ENCODE results near the gene PSD. TPM values are rescaled to one million over a fixed set of nuclear protein-coding genes. Genes with fewer than 3 reads are reported as not detected.
A peak's percentile ranks its signal among the peaks of the same experiment; 100 is the strongest.
"Not testable (repeated sequence)": the region's sequence is repeated elsewhere in the genome, so short reads cannot be mapped to it uniquely, and the experiment has no call there.

PSD gene
- total and polyA plus RNA-seq, 9 of the 15 experiments (the other 6 are each of a cell fraction or from before 2014, with no cell fraction given) = 0.11 to 1.7 (median 0.54) TPM; not detected in 2

DNA sequence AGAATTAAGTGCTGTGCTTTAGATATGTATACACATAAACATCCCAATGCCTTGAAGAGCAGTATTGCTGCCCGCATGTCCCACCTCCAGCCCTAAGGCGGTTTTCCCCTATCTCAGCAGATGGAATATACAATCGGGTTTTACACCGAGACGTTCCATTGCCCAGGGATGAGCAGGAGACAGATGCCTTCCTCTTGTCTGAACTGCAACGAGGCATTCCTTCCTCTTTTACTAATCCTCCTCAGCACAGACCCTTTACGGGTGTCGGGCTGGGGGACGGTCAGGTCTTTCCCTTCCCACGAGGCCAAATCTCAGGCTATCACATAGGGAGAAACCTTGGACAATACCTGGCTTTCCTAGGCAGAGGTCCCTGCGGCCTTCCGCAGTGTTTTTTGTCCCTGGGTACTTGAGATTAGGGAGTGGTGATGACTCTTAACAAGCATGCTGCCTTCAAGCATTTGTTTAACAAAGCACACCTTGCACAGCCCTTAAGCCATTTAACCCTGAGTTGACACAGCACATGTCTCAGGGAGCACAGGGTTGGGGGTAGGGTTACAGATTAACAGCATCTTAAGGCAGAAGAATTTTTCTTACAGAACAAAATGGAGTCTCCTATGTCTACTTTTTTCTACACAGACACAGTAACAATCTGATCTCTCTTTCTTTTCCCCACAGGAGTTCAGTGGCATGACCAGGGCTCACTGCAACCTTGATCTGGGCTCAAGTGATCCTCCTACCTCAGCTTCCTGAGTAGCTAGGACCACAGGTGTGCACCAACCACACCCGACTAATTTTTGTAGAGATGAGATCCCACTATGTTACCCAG lies 36.3 kb upstream of the PSD start:
- BruUV-seq (replicated peaks); DNase-seq (ENCODE audit: extremely low read depth in 1 of 4, low spot score in 3 of 4); H3K9me1 ChIP-seq (ENCODE audit: control insufficient read depth, insufficient read depth, low read length); H3K27me3 ChIP-seq (ENCODE audit: control insufficient read depth in 2 of 2, insufficient read depth in 2 of 2, low read length in 2 of 2); H2AFZ ChIP-seq (ENCODE audit: low read depth, low read length); ATAC-seq; CTCF ChIA-PET (ENCODE audit: low intra/inter-chr PET ratio); H4K20me1 ChIP-seq (replicated peaks; ENCODE audit: control insufficient read depth, insufficient read depth, low read length); H3K9me3 ChIP-seq (replicated peaks; ENCODE audit: control insufficient read depth, insufficient read depth, low read depth, low read length); POLR2A ChIA-PET; H3K4me2 ChIP-seq (ENCODE audit: insufficient read depth, low read length); intact Hi-C loops (cut with micrococcal nuclease); FAIRE-seq; H3K4me3 ChIP-seq; in situ Hi-C loops (cut with MboI): not testable (repeated sequence)
- WGBS (ENCODE audit: insufficient coverage, low coverage, missing lambda C conversion rate) = 66% methylated on average over 10 of the region's 13 CpGs
- H3K4me1 ChIP-seq (replicated peaks in 1 of 2; ENCODE audit: control insufficient read depth in 2 of 2, insufficient read depth in 2 of 2, low read length in 2 of 2) = peaks cover 34 to 38% of the 10 kb centered on the region in 2 experiments
- peak overlapping the region in 1 of 2 experiments; percentile 68; a peak in 1 of 4 replicates for H3K9ac ChIP-seq (ENCODE audit: insufficient read depth in 1 of 2, low read depth in 2 of 2, low read length in 2 of 2)
- peak overlapping the region; percentile 92; the same call in 2 of the 3 replicates for H3K27ac ChIP-seq (ENCODE audit: extremely low read depth, low read depth, low read length)
- peaks cover 44% of the 10 kb centered on the region; the same call in 2 of the 3 replicates for H3K36me3 ChIP-seq (ENCODE audit: control insufficient read depth, insufficient read depth, low read length)
- H3K79me2 ChIP-seq (ENCODE audit: control insufficient read depth, insufficient read depth, low read length) = peaks cover 41% of the 10 kb centered on the region
- TF ChIP-seq ZNF212 (CRISPR knock-in tag; IDR thresholded peaks at IDR 0.05) (0 out of 2 replicates have a peak, but pooled peaks have one; percentile 49), PTRF (tag; IDR thresholded peaks at IDR 0.05) (peak; percentile 93), DMBX1 (CRISPR knock-in tag; IDR thresholded peaks at IDR 0.05; ENCODE audit: borderline replicate concordance) (peak; percentile 99), IFI16 (CRISPR knock-in tag; IDR thresholded peaks at IDR 0.05) (peak; percentile 85), NFXL1 (CRISPR knock-in tag; IDR thresholded peaks at IDR 0.05) (peak; percentile 94), PTTG1 (tag; IDR thresholded peaks at IDR 0.05; ENCODE audit: low read depth) (peak; percentile 93), HDAC8 (tag; IDR thresholded peaks at IDR 0.05) (peak; percentile 97), ZNF133 (CRISPR knock-in tag; IDR thresholded peaks at IDR 0.05) (peak; percentile 91; the same call in 1 of the 2 replicates), ELK3 (CRISPR knock-in tag; IDR thresholded peaks at IDR 0.05) (peak; percentile 77; the same call in 1 of the 2 replicates), ZNF57 (CRISPR knock-in tag; IDR thresholded peaks at IDR 0.05) (0 out of 2 replicates have a peak, but pooled peaks have one; percentile 79), GMEB1 (CRISPR knock-in tag; IDR thresholded peaks at IDR 0.05) (0 out of 2 replicates have a peak, but pooled peaks have one; percentile 44), PYGO2 (tag; IDR thresholded peaks at IDR 0.05) (peak; percentile 92), ZNF324 (CRISPR knock-in tag; IDR thresholded peaks at IDR 0.05) (peak; percentile 65), CREB5 (CRISPR knock-in tag; IDR thresholded peaks at IDR 0.05) (peak; percentile 84), CREB3 (tag; conservative IDR thresholded peaks at IDR 0.05; ENCODE audit: low read depth) (peak; percentile 90; the same call in 1 of the 2 replicates), FOXA3 (CRISPR knock-in tag; conservative IDR thresholded peaks at IDR 0.05 in 1 of 2, IDR thresholded peaks at IDR 0.05 in 1 of 2) (peak in 1 of 2 experiments; percentile 26; a peak in 1 of 4 replicates)
